Breast epithelium (tissue), 4 donors: Measurements from ENCODE around the gene TPST2. TPM values are rescaled to one million over a fixed set of nuclear protein-coding genes. Genes with fewer than 3 reads are reported as not detected.

Source experiments
- DNase-seq, 2 donors: peaks; one replicate each; pipeline ENCODE4 v3.0.0-alpha.2; 2019; ENCODE audit warnings: low spot score in 2 of 2
- H3K27ac ChIP-seq, 2 donors: fragments of 200-600 bp; sonication (generic) in 1 of 2; one replicate each; pipeline ENCODE4 v1.5.1; 2016 to 2019; ENCODE audit warnings: mild to moderate bottlenecking in 1 of 2
- H3K27me3 ChIP-seq, 2 donors: fragments of 200-600 bp; sonication (generic) in 1 of 2; one replicate each; pipeline versions ENCODE4 v1.5.1 to v1.6.0; 2017 to 2019; ENCODE audit warnings: control low read depth in 1 of 2, mild to moderate bottlenecking in 1 of 2
- H3K36me3 ChIP-seq: fragments of 200-600 bp; one replicate; pipeline ENCODE4 v1.5.1; 2019
- H3K4me1 ChIP-seq, 2 donors: fragments of 200-600 bp; sonication (generic); one replicate each; pipeline ENCODE4 v1.5.1; 2016 to 2019; ENCODE audit warnings: control low read depth in 1 of 2
- H3K4me3 ChIP-seq, 3 donors: fragments of 200-600 bp; sonication (generic); 1 replicate in 2 of 3; 2 replicates in 1 of 3; pipeline ENCODE4 v1.5.1; 2016 to 2019; ENCODE audit warnings: mild to moderate bottlenecking in 3 of 3, moderate library complexity in 2 of 3
- H3K9me3 ChIP-seq, 2 donors: fragments of 200-600 bp; sonication (generic) in 1 of 2; one replicate each; pipeline ENCODE4 v1.5.1; 2016 to 2019; ENCODE audit warnings: control low read depth in 1 of 2
- POLR2A ChIP-seq: fragments of 450-650 bp; IDR thresholded peaks from one replicate; pipeline ENCODE4 v1.6.1; 2016; ENCODE audit warnings: antibody characterized with exemption, mild to moderate bottlenecking, moderate library complexity
- POLR2AphosphoS5 ChIP-seq, 3 donors: sonication (generic); formaldehyde crosslinking; IDR thresholded peaks; one replicate each; pipeline ENCODE4 v1.6.1; 2017; ENCODE audit warnings: antibody characterized with exemption in 3 of 3
- intact Hi-C: fragments of 100-400 bp; cut with DNase I; formaldehyde crosslinking; loops from one replicate; pipeline ENCODE4 v1.15.1; 2023; ENCODE audit warnings: low total_unique reads
- total RNA-seq, 3 donors: library from RNA; depleted of rRNA; stranded (reverse); fragments of >200 nt; gene quantifications; one replicate each; pipeline ENCODE4 v1.1.0, GENCODE V29; 2016
- TF ChIP-seq, protein P1 (sequence below), 3 donors: fragments of 450-650 bp; IDR thresholded peaks; one replicate each; pipeline ENCODE4 v1.5.1; 2016 to 2017; ENCODE audit warnings: antibody characterized with exemption in 3 of 3, mild to moderate bottlenecking in 3 of 3, moderate library complexity in 3 of 3

Gene TPST2
- total RNA-seq, 3 donors from 2014 or later, result 36.6 to 81.9 (median 59.8) TPM

DNA sequence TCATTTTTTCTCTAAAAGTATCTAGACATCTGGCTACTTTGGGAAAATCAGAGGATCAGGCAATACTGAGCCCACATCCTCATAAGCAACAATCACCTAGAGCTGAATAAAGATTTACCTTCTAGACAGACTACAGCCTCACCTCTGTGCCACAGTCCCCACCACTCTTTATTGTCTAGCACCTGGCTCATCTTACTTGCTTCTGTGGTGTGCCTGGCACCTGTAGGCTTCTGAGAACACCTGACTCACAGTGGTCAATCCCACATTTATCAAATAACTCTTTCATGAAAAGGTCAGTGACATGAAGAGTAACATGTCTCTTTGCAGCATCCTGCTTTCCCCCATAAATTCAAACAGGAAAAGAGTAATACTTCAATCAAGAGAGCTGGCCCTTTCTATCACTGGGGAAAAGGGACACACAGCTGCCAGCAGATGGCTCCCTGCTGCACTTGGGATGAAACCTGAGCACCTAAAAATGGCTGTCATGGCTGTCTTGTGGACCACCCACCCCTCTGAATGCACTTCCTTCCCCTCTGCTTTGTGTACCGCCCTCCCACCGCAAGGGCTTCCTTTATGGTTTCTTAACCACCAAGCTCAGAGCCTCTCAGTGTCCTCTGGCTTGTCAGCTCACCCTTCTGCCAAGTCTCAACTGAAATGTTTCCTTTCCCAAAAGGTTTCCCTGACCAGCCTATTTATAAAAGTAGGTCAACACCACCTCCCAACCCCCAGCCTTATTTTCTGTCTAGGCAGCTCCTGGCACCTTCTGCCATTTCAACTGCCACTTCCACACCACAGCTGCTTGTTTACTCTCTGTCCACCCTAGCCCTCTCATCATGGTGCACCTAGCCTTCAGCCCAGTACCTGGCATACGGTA, 87.0 kb downstream of the TPST2 start:
- H3K36me3 ChIP-seq, result peaks cover 27% of the 10 kb centered on the region
- intact Hi-C loops, result no loop called here
- no peak for TF ChIP-seq POLR2A
- TF ChIP-seq, protein P1, sequence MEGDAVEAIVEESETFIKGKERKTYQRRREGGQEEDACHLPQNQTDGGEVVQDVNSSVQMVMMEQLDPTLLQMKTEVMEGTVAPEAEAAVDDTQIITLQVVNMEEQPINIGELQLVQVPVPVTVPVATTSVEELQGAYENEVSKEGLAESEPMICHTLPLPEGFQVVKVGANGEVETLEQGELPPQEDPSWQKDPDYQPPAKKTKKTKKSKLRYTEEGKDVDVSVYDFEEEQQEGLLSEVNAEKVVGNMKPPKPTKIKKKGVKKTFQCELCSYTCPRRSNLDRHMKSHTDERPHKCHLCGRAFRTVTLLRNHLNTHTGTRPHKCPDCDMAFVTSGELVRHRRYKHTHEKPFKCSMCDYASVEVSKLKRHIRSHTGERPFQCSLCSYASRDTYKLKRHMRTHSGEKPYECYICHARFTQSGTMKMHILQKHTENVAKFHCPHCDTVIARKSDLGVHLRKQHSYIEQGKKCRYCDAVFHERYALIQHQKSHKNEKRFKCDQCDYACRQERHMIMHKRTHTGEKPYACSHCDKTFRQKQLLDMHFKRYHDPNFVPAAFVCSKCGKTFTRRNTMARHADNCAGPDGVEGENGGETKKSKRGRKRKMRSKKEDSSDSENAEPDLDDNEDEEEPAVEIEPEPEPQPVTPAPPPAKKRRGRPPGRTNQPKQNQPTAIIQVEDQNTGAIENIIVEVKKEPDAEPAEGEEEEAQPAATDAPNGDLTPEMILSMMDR (IDR thresholded peaks at IDR 0.05), result peak in 1 of 3 donors; percentile 45
- DNase-seq, result no peak
- peak overlapping the region in 1 of 2 donors; percentile 9 for H3K27ac ChIP-seq
- H3K27me3 ChIP-seq, result no peaks in the 10 kb centered on the region
- H3K4me3 ChIP-seq, result no peak overlapping the region
- no peaks in the 10 kb centered on the region for H3K9me3 ChIP-seq
- H3K4me1 ChIP-seq, result no peaks in the 10 kb centered on the region

DNA sequence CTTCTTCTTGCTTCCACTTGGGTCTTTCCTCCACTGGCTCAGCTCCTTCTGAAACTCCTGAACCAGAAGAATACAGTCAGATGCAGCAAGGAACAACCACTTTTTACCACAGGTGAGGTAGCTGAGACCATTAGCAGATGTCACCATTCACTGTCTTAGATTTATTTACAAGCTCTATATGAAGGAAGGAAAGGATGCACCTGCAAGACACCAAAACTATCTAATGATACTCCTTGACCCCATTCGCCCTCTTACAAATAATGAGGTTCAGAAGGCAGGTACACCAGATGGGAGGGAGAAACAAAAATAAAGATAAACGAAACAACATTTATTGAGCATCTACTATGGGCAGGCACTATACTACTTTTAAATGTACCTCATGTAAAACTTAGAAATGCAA, 87.9 kb downstream of the TPST2 start:
- intact Hi-C loops, result no loop called here
- Histone ChIP-seq H3K27me3 (no peaks in the 10 kb centered on the region), H3K4me3 (no peak overlapping the region), H3K27ac (no peak overlapping the region), H3K36me3 (peaks cover 23% of the 10 kb centered on the region), H3K9me3 (no peaks in the 10 kb centered on the region), H3K4me1 (no peaks in the 10 kb centered on the region)
- TF ChIP-seq, protein P1 (IDR thresholded peaks at IDR 0.05), result no peak
- TF ChIP-seq POLR2A (no peak), POLR2AphosphoS5 (IDR thresholded peaks at IDR 0.05) (no peak)
- no peak for DNase-seq

DNA sequence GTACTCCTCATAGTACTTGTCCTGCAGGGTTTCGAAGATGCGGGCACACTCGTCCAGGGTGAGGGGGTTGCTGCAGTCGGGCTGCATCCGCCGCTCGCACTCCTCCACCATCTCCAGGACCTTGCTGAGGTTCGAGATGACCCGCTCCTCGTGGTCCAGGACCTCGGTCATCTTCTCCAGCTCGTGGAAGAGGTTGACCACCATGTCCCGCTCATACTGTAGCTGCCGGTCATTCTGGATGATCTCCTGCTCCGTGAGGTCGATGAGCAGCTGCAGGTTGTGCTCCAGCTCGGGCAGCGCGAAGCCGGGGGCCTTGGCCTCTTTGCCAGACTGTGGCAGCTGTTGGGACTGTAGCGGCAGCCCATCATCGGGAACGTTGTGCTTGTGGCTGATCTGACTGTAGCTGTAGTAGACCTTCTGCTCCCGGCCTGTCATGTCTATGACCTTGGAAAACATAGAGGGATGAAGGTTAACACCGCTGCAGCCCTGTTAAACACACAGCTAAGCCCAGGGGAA, 90.7 kb downstream of the TPST2 start:
- no peaks in the 10 kb centered on the region for H3K9me3 ChIP-seq
- H3K36me3 ChIP-seq, result peaks cover 30% of the 10 kb centered on the region
- TF ChIP-seq POLR2AphosphoS5 (IDR thresholded peaks at IDR 0.05) (no peak), POLR2A (no peak)
- TF ChIP-seq, protein P1 (IDR thresholded peaks at IDR 0.05), result no peak
- no peak overlapping the region for H3K4me3 ChIP-seq
- H3K27me3 ChIP-seq, result no peaks in the 10 kb centered on the region
- DNase-seq, result no peak
- no peak overlapping the region for H3K27ac ChIP-seq
- H3K4me1 ChIP-seq, result no peaks in the 10 kb centered on the region
- intact Hi-C loops, result no loop called here

DNA sequence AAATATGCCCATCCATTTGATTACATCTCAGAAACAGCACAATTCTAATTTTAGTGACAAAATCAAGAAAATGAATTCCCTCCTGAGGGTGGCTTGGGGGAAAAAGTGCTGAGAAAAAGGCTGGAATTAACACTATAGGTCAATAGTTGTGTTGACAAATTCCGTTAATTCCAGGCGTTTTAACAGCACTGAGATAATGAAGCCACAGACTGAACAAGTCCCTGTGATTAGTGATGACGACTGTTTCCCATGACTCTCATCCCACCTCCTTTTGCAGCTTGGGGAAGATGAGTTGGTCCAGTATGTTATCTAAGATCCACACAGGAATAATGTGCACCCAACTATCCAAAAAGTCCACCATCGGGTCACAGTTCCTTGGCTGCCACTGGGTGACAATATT, 93.5 kb downstream of the TPST2 start:
- H3K27ac ChIP-seq, result no peak overlapping the region
- H3K4me1 ChIP-seq, result no peaks in the 10 kb centered on the region
- intact Hi-C loops, result no loop called here
- H3K27me3 ChIP-seq, result no peaks in the 10 kb centered on the region
- no peaks in the 10 kb centered on the region for H3K9me3 ChIP-seq
- no peak for DNase-seq
- TF ChIP-seq POLR2AphosphoS5 (IDR thresholded peaks at IDR 0.05), result no peak
- TF ChIP-seq, protein P1 (IDR thresholded peaks at IDR 0.05), result no peak
- no peak for TF ChIP-seq POLR2A
- H3K36me3 ChIP-seq, result peaks cover 41% of the 10 kb centered on the region
- H3K4me3 ChIP-seq, result no peak overlapping the region

DNA sequence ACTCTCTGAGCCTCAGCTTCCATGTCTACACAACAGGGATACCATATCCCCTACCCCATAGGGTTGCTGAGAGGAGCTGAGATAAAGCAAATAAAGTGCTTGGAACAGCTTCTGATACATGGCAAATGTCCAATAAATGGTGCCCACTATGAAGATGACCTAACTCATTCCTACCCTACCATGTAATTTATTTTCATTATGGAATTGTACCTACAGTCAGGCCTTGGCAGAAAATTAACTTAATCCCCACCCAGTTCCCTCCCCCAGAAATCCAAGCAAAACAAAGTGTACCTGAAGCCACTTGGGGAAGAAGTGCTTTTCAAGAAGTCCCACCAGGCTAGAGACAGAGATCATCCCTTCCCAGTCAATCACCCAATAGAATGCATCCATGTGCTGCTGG, 95.4 kb downstream of the TPST2 start:
- Histone ChIP-seq H3K4me3 (no peak overlapping the region), H3K36me3 (peaks cover 34% of the 10 kb centered on the region), H3K27me3 (no peaks in the 10 kb centered on the region), H3K9me3 (no peaks in the 10 kb centered on the region), H3K27ac (no peak overlapping the region), H3K4me1 (no peaks in the 10 kb centered on the region)
- no peak for TF ChIP-seq POLR2AphosphoS5 (IDR thresholded peaks at IDR 0.05)
- TF ChIP-seq POLR2A, result no peak
- TF ChIP-seq, protein P1 (IDR thresholded peaks at IDR 0.05), result no peak
- no peak for DNase-seq
- intact Hi-C loops, result no loop called here
